Colonic mucosa (tissue), 4 donors: Measurements from ENCODE around the gene TNIP3. TPM values are rescaled to one million over a fixed set of nuclear protein-coding genes. Genes with fewer than 3 reads are reported as not detected.

Experiments
- DNase-seq: peaks from one replicate; pipeline ENCODE4 v3.0.0-alpha.2; 2020
- H3K27ac ChIP-seq: fragments of 200-600 bp; one replicate; pipeline ENCODE4 v1.8.0; 2021
- H3K27me3 ChIP-seq: fragments of 200-600 bp; one replicate; pipeline ENCODE4 v1.8.0; 2021
- H3K36me3 ChIP-seq: fragments of 200-600 bp; one replicate; pipeline ENCODE4 v1.8.0; 2021
- H3K4me1 ChIP-seq: fragments of 200-600 bp; one replicate; pipeline ENCODE4 v1.8.0; 2021; ENCODE audit warnings: mild to moderate bottlenecking
- H3K4me3 ChIP-seq: fragments of 200-600 bp; one replicate; pipeline ENCODE4 v1.8.0; 2021
- H3K9ac ChIP-seq, 2 donors: one replicate each; pipeline ENCODE4 v1.7.0; 2013; ENCODE audit warnings: control low read depth in 2 of 2, low read depth in 2 of 2, low read length in 2 of 2
- H3K9me3 ChIP-seq: fragments of 200-600 bp; one replicate; pipeline ENCODE4 v1.8.0; 2021
- intact Hi-C: fragments of 100-400 bp; cut with DNase I; formaldehyde crosslinking; loops from one replicate; pipeline ENCODE4 v1.14.1; 2022
- total RNA-seq, 2 donors: library from RNA; stranded (reverse); fragmentation: NEBNext Ultra II Directional in 1 of 2; extraction: Animal tissue kit (Norgen Biotek cat#: 25700) in 1 of 2; gene quantifications; one replicate each; pipeline ENCODE4 v1.2.1, GENCODE V29; 2021
- TF ChIP-seq, protein P1 (sequence below): fragments of 200-600 bp; IDR thresholded peaks from one replicate; pipeline ENCODE4 v1.8.0; 2022; ENCODE audit warnings: antibody characterized with exemption, mild to moderate bottlenecking
- donor health status: healthy.
- donor health status: DM: no; HTN: no; CAD: no.
- donor health status: DM: no; HTN: no; CAD: no.

TNIP3 gene
- total RNA-seq, 2 donors from 2014 or later: 0.40 to 1.2 TPM

DNA sequence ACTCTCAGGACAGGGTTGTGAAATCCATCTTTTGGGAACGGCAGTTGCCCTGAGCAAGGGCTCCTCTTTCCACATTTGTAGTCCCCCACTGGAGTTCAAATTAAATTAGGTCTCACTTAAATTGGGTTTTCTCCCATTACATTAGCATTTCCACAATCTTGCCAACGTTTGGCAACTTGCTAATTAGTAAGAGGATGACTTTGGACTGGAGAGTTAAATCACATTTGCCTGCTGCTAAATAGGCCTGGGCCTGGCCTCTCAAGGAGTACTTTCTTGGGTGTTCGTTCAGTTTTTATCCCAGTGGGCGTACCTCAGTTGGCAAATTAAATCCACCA is 33.8 kb downstream of the TNIP3 start:
- Histone ChIP-seq H3K27ac (no peak overlapping the region), H3K27me3 (no peaks in the 10 kb centered on the region), H3K9ac (no peak overlapping the region), H3K9me3 (no peaks in the 10 kb centered on the region), H3K36me3 (no peaks in the 10 kb centered on the region), H3K4me3 (no peak overlapping the region), H3K4me1 (no peaks in the 10 kb centered on the region)
- intact Hi-C loops: no loop called here
- TF ChIP-seq, protein P1, sequence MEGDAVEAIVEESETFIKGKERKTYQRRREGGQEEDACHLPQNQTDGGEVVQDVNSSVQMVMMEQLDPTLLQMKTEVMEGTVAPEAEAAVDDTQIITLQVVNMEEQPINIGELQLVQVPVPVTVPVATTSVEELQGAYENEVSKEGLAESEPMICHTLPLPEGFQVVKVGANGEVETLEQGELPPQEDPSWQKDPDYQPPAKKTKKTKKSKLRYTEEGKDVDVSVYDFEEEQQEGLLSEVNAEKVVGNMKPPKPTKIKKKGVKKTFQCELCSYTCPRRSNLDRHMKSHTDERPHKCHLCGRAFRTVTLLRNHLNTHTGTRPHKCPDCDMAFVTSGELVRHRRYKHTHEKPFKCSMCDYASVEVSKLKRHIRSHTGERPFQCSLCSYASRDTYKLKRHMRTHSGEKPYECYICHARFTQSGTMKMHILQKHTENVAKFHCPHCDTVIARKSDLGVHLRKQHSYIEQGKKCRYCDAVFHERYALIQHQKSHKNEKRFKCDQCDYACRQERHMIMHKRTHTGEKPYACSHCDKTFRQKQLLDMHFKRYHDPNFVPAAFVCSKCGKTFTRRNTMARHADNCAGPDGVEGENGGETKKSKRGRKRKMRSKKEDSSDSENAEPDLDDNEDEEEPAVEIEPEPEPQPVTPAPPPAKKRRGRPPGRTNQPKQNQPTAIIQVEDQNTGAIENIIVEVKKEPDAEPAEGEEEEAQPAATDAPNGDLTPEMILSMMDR: no peak
- no peak for DNase-seq

GRCh38 chr4:121129606-121130325 is 34.4 kb downstream of the TNIP3 start:
- Histone ChIP-seq H3K36me3 (no peaks in the 10 kb centered on the region), H3K4me1 (no peaks in the 10 kb centered on the region), H3K27ac (no peak overlapping the region), H3K27me3 (no peaks in the 10 kb centered on the region), H3K9me3 (no peaks in the 10 kb centered on the region), H3K4me3 (no peak overlapping the region), H3K9ac (no peak overlapping the region)
- intact Hi-C loops: no loop called here
- TF ChIP-seq, protein P1: no peak
- DNase-seq: no peak

DNA sequence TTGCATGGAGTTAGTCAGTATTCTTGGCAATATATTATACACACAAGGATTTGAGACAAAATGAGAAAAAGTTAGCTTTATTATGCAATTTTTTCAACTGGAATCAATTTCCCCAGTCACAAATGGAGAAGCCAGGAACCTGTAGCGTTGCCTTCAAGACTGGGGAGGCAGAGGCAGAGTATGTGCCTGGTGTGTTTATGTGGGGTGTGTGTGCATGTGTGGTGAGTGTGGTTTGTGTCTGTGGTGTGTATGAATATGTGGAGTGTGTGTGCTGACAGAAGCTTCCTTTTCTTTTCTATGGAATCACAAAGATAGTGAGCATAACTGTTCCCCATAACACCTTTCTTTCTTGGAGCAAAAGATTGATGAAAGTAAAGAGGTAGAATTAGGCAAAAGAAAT is 37.0 kb downstream of the TNIP3 start:
- no peak for DNase-seq
- no peak overlapping the region for H3K9ac ChIP-seq
- H3K9me3 ChIP-seq: no peaks in the 10 kb centered on the region
- H3K36me3 ChIP-seq: no peaks in the 10 kb centered on the region
- no peak overlapping the region for H3K4me3 ChIP-seq
- no peak overlapping the region for H3K27ac ChIP-seq
- TF ChIP-seq, protein P1: no peak
- no peaks in the 10 kb centered on the region for H3K4me1 ChIP-seq
- intact Hi-C loops: no loop called here
- no peaks in the 10 kb centered on the region for H3K27me3 ChIP-seq

DNA sequence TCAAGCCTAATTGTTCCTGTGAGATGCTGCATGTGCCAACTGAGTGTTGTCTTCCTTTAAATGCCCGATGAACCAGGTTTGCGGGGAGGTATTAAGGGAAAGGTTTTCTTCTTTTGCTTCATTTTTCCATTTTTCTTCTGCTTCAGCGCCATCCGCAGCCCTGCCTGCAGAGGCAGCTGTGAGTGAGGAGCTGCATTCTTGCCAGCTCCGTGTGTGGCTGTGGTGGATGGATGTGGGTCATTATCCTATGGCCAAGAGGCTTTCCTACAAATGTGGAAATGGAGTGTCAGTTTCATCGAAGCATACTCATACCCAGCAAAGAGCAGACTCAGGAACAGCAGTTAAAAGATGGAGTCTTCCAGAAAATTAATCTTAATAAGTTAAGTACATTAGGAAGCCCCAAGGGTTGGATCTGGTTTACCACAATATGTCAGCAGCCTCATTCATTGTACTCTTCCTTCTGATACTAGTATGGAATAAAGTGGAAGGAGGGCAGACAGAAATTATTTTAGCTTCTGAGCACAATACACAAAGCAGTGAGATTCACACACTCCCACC is 37.6 kb downstream of the TNIP3 start:
- intact Hi-C loops: no loop called here
- TF ChIP-seq, protein P1: no peak
- DNase-seq: no peak
- Histone ChIP-seq H3K36me3 (no peaks in the 10 kb centered on the region), H3K9ac (no peak overlapping the region), H3K27me3 (no peaks in the 10 kb centered on the region), H3K4me3 (no peak overlapping the region), H3K27ac (no peak overlapping the region), H3K9me3 (no peaks in the 10 kb centered on the region), H3K4me1 (no peaks in the 10 kb centered on the region)

- no peak for DNase-seq
- Histone ChIP-seq H3K9me3 (no peaks in the 10 kb centered on the region), H3K4me1 (no peaks in the 10 kb centered on the region), H3K4me3 (no peak overlapping the region), H3K9ac (no peak overlapping the region), H3K36me3 (no peaks in the 10 kb centered on the region), H3K27me3 (no peaks in the 10 kb centered on the region), H3K27ac (no peak overlapping the region)
- TF ChIP-seq, protein P1: no peak
- intact Hi-C loops: no loop called here
Observed at GRCh38 chr4:121125498-121125885, 38.6 kb downstream of the TNIP3 start.
